B cell (primary cell): ENCODE results near the gene PEAK1.

ENCODE experiments used
- EZH2 ChIP-seq: IDR thresholded peaks from 2 replicates; pipeline ENCODE4 v1.6.1; 2012; ENCODE audit warnings: borderline replicate concordance, low read depth, mild to moderate bottlenecking, moderate library complexity, low read length; ENCODE audit not compliant: insufficient read depth, poor library complexity, severe bottlenecking
- TF ChIP-seq, protein P1 (sequence below): fragments of 200-600 bp; IDR thresholded peaks from one replicate; pipeline ENCODE4 v1.8.0; 2022; ENCODE audit warnings: antibody characterized with exemption, mild to moderate bottlenecking

DNA sequence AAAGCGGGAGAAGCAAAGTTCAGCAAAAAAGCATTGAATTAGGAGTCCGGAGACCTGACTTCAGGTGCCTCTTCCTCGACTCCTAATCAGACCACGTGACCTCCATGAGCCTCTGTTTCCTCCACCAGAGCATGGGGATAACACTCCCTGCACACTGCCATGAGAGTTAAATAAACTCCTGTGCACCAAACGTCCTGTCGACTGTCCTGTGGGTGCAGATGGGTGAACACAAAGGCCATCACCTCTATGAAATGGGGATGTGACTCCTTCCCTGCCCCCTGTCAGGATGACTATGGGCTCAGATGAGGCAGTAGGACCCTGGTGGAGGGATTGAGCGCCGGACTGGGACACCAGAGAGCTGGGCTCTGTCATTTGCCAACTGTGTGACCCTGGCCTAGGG lies 335.5 kb downstream of the PEAK1 start:
- TF ChIP-seq, protein P1, sequence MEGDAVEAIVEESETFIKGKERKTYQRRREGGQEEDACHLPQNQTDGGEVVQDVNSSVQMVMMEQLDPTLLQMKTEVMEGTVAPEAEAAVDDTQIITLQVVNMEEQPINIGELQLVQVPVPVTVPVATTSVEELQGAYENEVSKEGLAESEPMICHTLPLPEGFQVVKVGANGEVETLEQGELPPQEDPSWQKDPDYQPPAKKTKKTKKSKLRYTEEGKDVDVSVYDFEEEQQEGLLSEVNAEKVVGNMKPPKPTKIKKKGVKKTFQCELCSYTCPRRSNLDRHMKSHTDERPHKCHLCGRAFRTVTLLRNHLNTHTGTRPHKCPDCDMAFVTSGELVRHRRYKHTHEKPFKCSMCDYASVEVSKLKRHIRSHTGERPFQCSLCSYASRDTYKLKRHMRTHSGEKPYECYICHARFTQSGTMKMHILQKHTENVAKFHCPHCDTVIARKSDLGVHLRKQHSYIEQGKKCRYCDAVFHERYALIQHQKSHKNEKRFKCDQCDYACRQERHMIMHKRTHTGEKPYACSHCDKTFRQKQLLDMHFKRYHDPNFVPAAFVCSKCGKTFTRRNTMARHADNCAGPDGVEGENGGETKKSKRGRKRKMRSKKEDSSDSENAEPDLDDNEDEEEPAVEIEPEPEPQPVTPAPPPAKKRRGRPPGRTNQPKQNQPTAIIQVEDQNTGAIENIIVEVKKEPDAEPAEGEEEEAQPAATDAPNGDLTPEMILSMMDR = no peak
- no peak for TF ChIP-seq EZH2
